A549 treated with Hydrocortisone at 1 μM for 4 hours (cell line): ENCODE data around the gene ACAD10. TPM values are rescaled to one million over a fixed set of nuclear protein-coding genes. Genes with fewer than 3 reads are reported as not detected.

ENCODE experiments used
- total RNA-seq: library from RNA; stranded (reverse); fragments of 200-300 nt; extraction: Qiagen RNA extraction; gene quantifications from 5 replicates; pipeline ENCODE4 v1.2.3, GENCODE V29; 2022

ACAD10 gene
- total RNA-seq: 8.1 to 14.1 TPM (median 10.2 TPM) in 5 replicates

GRCh38 chr12:111685811-111686573, at the start of gene ACAD10, which contains the start of gene BRAP:
TSS of gene ACAD10 (plus strand) at chr12:111686053. CDS start at chr12:111692710, 6,657 bp downstream.
TSS of gene BRAP (minus strand) at chr12:111685956. CDS start at chr12:111685792, 164 bp downstream.

GRCh38 chr12:111766608-111767361, 80.9 kb downstream of the ACAD10 start, which contains the start of gene ALDH2:
TSS of gene ALDH2 (plus strand) at chr12:111766933. CDS start at chr12:111766983, 50 bp downstream.

Other genes starting within 250 kb of the ACAD10 start
- 43.7 to 52.2 TPM (median 49.9 TPM) in 5 replicates for gene ATXN2, start 86.7 kb upstream of the ACAD10 start, total RNA-seq
- gene BRAP, start 97 bp upstream of the ACAD10 start, total RNA-seq: 12.3 to 14.3 TPM (median 13.6 TPM) in 5 replicates
- gene ALDH2, start 80.9 kb downstream of the ACAD10 start, total RNA-seq: 74.6 to 90.6 TPM (median 85.6 TPM) in 5 replicates
- 51.2 to 59.4 TPM (median 55.8 TPM) in 5 replicates for gene MAPKAPK5, start 156.2 kb downstream of the ACAD10 start, total RNA-seq